Measurements from ENCODE around the gene DPM2.

The DPM2 gene

DNA sequence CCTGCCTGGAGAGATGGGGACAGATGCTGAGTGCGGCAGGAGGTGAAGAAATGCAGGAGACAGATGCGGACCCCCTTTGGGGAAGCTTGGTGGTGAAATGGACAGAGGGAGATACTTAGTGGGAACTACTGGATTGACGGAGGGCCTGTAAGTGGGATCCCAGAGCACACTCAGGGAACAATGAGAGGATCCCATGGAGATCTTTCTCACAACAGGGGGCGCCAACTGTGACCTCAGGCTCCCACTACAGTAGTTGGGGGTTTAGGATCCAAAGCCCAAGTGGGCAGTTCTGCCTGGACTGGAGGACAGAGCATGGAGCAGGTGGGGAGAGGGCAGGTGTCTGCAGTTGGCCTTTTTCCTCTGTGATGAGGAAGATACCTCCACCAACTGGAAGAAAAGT, 3.4 kb downstream of the DPM2 start:
- no peak for DNase-seq

- no peak for DNase-seq
Measured at GRCh38 chr9:127931092-127931881, 6.4 kb downstream of the DPM2 start.

DNA sequence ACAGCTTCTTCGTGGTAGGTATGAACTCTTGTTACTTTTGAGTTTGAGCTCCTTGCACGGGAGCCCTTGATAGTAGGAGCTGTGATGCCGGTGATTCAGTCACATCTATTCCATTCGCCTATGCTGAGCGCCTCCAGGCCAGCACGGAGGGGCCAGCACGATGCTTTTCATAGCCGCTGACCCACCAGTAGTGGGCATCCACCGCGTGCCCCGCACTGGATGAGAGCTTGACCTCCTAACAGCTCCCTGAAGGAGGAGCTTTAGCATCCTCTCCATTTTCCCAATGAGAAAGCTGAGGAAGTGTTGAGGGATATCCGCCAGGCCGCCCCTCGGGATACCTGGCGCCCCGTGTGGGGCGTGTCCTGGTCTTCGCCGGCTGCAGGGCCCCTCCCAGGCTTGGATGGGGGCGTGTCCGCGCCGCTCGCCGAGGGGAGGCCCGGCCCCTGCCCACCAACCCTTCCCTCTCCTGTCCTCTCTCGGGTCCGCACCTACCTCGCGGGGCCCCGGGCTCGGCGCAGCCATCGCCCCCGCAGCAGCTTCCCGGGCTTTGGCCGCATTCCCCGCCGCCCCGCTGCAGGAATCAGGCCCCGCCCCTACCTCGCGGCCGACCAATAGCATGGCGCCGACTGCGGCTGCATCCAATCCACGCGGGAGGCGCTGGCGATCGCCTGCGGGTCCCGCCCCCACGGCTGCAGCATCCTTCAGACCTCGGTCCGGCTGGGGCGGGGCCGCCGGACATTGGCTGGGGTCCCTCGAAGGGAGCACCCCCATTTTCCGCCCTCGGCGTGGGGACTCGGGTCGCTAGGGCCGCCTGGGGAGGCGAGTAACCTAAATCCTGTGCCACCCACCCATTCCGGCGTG, 7.2 kb downstream of the DPM2 start, which contains the start of gene PIP5KL1:
Gene PIP5KL1 (minus strand): TSS at position 547 of the 861 bp plus-strand sequence. CDS start 25 bp downstream, at position 522.
- peak; percentile 24 for DNase-seq

GRCh38 chr9:127929625-127929979, 8.1 kb downstream of the DPM2 start:
- no peak for DNase-seq

DNA sequence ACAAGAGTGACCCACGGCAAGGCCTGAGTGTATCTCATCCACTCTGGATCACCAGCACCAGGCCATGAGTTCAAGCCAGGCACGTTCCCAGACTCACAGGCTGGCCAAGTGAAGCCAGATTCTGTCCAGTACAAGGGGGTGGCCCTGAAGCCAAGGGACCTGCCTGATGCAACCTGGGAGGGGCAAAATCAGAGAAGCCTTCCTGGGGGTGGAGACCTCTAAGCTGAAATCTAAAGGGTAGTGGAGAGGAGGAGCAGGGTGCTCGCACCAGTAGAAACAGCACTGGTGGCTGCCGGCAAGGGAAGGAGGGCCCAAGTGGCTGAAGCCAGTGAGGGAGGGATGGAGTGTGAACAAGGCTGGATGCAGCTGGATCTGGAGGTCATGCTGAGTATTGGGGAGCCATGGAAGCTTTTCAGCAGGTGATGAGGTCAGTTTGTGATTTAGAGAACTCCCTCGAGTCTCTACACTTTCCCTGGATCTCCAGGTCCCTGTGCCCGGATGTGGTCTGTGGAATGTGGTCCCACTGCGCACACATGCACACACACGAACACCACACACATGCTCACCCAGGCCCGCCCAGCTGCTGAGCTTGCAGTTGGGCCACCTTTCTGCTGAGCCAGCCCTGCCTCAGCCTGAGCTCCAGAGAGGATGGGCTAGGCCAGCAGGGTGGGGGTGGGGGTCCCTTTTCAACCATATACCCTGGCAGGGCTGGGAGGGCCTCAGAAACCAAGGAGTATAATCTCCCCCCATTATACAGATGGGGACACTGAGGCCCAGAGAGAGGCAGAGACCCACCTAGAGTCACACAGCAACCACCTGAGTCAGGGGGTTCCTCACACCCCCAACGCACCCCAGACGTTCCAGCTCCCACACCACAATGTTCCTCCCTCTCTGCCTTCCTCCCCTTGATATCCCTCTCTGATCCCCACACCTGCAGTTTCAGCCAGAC, 8.7 kb downstream of the DPM2 start:
- DNase-seq, result no peak

DNA sequence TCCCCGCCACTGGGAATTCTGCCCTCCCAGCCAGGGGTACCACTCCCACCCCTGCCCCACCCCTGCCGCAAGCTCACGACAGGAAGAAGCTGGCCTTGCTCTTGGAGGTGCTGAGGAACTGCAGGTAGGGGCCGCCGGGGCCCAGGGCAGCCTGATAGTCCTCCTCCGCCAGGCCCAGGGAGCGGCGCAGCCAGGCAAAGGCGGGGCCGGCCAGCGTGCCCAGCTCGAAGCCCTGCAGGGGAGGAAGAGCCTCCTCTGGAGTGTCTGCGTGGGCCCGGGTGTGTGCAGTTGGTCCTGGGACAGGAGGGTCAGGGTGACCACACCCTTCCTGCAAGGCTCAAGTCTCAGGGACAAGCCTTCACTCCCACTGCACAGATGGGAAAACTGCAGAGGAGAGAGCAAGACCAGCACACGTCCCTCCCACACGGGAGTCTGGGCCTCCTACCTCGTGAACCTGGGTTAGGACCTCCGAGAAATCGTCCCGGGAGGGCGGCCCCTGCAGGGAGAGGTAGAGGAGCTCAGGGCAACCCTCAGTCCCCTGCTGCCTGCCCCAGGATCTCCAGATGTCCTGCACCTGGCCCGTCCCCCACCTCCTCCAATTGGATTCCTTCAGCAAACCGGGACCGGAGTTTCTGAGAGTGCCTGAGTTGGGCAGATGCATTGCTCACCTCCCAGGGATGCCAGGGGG, 9.5 kb downstream of the DPM2 start:
- DNase-seq, result no peak

- DNase-seq, result no peak
Measured at GRCh38 chr9:127927201-127927987, 10.3 kb downstream of the DPM2 start.

GRCh38 chr9:127926906-127927200, 10.8 kb downstream of the DPM2 start:
- DNase-seq, result no peak

DNA sequence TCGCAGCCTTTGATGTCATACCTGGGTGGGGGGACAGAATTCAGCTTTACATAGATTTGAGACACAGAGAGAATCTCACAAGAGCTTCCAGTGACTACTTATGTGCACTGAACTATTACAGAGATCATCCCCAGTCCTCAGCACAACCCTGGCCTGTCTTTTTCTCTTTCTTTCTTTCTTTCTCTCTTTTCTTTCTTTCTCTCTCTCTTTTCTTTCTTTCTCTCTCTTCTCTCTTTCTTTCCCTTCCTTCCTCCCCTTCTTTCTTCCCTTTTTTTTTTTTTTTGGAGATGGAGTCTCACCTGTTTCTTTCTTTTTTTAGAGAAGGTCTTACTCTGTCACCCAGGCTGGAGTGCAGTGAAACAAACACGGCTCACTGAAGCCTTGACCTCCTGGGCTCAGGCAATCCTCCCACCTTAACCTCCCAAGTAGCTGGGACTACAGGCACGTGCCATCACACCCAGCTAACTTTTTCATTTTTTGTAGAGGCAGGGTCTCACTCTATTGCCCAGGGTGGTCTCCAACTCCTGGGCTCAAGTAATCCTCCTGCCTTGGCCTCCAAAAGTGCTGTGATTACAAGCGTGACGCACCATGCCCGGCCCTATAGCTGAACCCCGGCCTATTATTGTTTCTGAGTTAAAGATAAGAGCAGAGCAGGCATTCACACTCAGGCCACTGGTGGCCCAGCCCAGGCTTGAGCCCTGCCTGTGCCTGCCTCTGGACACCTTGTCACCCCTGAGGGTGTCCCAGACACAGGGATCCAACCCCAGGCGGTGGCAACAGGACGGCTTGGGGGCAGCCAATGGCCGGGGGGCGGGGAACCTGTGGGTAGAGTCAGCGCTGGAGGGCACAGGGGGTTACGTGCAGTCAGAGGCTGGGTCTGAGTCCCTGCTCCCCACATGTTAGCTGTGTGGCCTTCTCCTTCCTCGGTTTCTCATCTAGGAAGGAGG, 11.4 kb downstream of the DPM2 start:
- DNase-seq, result no peak

DNA sequence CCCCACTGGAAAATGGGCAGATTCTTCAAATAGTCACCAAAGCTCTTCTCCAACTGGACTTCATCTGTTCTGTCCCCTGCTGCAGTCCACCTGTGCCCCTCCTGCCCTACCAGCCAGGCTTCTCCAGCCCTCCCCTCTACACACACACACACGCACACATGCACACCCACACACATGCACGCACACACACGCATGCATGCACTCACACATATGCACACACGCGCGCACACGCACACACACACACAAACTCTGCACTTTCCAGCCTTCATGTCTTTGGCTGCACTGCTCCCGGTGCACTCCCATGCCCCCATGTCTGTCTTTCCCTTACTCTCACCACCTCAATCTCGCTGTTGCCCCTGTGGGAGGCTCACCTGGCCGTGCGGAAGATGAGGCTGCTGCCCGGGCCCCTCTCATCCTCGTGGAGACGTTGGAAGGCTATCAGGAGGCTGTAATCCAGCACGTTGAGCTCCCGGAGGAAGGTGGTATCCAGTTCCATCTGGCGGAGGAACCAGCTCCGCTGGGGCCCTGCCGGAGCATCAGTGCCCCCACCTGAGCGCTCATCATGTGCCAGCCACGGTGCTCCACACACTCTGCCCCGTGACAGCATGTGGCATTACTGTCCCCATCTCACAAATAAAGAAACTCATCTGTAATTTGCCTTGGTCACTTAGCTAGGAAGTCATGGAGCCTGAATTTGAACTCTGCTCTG, 12.8 kb downstream of the DPM2 start:
- no peak for DNase-seq

GRCh38 chr9:127923771-127924170, 13.9 kb downstream of the DPM2 start:
- DNase-seq, result no peak

GRCh38 chr9:127923046-127923445, 14.6 kb downstream of the DPM2 start:
- no peak for DNase-seq

DNA sequence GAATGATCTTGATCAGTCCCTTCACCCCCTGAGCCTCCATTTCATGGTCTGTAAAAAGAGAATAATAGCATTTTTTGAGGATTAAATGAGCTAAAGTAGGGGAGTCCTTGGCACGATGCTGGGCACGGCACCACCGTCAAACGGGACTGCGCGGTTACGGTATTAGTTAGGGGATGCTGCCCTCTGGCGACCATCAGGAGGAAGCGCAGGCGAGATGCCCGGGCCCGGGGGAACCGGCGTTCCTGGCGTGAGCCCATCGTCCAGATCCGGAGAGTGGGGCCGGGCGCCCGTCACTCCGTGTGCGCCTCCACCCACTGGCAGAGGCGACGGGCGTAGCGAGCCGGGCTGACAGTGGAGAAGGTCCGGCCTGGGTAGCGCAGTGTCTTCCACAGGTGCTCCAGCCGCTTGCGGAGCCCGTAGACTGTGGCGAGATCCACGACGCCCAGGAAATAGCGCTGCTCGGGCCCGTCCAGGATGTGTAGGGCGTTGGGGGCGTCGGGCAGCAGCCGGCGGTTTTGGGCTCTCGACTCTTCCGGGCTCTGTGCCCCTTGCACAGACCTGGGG, 16.0 kb downstream of the DPM2 start:
- no peak for DNase-seq

GRCh38 chr9:127920794-127921193, 16.9 kb downstream of the DPM2 start:
- no peak for DNase-seq

DNA sequence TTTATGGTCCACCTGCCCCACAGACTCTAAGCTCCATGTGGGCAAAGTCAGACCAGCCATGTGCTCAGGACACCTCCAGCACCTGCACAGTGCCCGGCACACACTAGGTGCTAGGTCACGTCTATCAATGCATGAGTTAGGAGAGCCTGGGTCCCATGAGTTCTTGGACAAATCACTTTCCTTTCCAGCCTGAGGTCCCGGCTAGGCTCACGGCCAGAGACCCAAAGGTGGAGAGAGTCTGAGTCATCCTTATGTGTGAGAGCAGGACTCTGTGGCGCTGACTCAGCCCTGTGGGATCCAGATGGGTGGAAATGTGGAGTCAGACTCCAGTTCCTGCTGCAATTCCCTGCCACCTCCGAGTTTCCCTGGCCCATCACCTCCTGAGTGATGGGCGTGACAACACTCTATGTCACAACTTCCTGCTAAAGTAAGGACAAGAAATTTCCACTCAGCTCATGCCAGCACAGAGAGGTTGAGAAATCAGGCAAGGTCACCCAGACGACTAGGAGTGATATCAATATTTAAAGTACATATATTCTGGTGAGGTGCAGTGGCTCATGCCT, 18.3 kb downstream of the DPM2 start:
- DNase-seq, result no peak

DNA sequence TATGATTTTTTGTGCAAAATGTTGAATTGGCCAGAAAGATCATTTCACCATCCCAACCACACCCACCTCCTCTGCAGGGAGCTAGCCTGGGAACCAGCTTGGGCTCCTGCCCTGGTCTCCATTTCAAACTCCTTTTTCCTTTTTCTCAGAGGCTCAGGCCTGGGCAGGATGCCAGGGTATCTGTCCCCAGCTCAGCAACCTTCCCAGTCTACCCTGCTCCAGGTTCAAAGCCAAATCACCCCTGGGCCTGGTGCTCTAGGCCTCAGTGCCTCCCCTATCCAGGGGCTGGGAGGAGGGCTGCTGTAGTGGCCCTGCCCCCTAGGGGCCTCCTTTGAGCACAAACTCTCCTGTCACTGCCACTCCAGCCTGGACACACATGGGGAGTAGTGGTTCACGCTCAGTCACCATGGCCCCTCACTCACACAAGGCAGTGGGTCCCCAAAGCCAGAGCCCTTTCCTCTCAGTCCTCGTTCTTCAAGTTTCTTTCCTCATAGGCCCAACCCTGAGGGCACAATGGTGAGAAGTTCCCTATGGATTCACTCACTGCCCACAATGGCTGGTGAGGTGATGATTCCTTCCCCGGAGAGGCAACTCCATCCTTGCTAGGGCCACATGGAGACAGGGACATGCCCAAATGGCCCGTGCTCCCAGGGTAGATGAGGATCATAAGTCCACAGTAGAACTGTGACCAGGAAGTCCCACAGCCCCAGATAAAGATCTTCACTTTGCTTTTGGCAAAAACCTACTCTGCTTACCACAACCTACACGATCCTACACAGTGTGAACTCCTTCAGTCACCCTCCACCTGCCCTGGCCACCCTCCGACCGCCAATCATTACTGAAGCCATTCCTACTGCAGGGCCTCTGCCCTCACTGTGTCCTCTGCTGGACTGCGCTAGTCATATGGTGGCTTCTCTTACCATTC, 19.2 kb downstream of the DPM2 start:
- no peak for DNase-seq

DNA sequence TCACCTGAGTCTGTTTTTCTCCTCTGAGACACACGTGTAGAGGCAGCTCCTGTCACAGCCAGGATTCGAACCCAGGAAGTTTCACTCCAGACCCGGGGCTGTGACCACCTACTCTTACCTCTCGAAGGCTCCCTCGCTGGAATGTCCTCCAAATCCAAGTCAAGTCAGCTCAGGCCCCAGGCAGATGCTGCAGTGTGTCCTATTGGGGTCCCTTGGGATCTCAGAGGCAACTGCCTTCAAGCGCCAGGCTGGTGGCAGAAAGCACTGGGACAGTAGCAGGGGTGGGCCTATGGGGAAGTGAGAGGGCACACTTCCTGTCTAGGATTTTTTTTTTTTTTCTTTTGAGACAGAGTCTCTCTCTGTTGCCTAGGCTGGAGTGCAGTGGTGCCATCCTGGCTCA, 20.1 kb downstream of the DPM2 start:
- no peak for DNase-seq
